Upper lobe of right lung (tissue), 1 donor: ENCODE results near the gene METTL25B. TPM values are rescaled to one million over a fixed set of nuclear protein-coding genes. Genes with fewer than 3 reads are reported as not detected.

Experiments used
- ATAC-seq: fragments of 200-7000 bp; cut with Tn5 transposase; one replicate; pipeline ENCODE4 v1.9.1; 2020; ENCODE audit warnings: mild to moderate bottlenecking, moderate library complexity
- DNase-seq: peaks from one replicate; pipeline ENCODE4 v3.0.0-alpha.2; 2020
- H3K27ac ChIP-seq: fragments of 200-600 bp; one replicate; pipeline ENCODE4 v1.8.0; 2022
- H3K27me3 ChIP-seq: fragments of 200-600 bp; one replicate; pipeline ENCODE4 v1.8.0; 2022; ENCODE audit warnings: mild to moderate bottlenecking
- H3K36me3 ChIP-seq: fragments of 200-600 bp; one replicate; pipeline ENCODE4 v1.8.0; 2022
- H3K4me1 ChIP-seq: fragments of 200-600 bp; one replicate; pipeline ENCODE4 v1.8.0; 2022
- H3K4me3 ChIP-seq: fragments of 200-600 bp; one replicate; pipeline ENCODE4 v1.8.0; 2022; ENCODE audit warnings: mild to moderate bottlenecking
- H3K9me3 ChIP-seq: fragments of 200-600 bp; one replicate; pipeline ENCODE4 v1.8.0; 2022
- intact Hi-C: fragments of 100-400 bp; cut with DNase I; formaldehyde crosslinking; loops from one replicate; pipeline ENCODE4 v1.11.0; 2022
- total RNA-seq: library from RNA; stranded (reverse); fragmentation: NEBNext Ultra II Directional; extraction: Animal tissue kit (Norgen Biotek cat#: 25700); gene quantifications from one replicate; pipeline ENCODE4 v1.2.1, GENCODE V29; 2021
- TF ChIP-seq, protein P1 (sequence below): fragments of 200-600 bp; IDR thresholded peaks from one replicate; pipeline ENCODE4 v1.8.0; 2022; ENCODE audit warnings: antibody characterized with exemption
- donor health status: DM: no; HTN: yes; CAD: no; lungs with severe emphysema.

The METTL25B gene
- total RNA-seq, 1 donor from 2014 or later = 42.4 TPM

DNA sequence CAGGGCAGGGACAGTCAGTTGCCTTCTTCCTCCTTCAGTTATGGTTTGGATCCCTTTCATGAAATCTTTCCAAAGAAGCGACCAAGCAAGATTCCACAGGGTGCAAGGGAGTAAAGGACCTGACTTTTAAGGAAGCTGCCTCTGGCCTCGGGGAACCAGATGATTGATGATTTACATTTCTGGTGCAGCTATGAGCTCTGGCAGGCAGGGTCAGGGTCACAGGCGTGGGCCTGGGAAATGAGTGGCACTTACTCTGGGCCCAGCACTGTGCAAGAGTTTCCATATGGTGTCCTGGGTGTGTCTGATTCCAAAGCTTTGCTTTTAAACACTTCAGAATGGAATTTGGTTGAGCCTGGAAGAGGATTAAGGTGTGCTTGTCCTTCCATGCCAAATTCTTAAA lies 15.6 kb upstream of the METTL25B start:
- TF ChIP-seq, protein P1, sequence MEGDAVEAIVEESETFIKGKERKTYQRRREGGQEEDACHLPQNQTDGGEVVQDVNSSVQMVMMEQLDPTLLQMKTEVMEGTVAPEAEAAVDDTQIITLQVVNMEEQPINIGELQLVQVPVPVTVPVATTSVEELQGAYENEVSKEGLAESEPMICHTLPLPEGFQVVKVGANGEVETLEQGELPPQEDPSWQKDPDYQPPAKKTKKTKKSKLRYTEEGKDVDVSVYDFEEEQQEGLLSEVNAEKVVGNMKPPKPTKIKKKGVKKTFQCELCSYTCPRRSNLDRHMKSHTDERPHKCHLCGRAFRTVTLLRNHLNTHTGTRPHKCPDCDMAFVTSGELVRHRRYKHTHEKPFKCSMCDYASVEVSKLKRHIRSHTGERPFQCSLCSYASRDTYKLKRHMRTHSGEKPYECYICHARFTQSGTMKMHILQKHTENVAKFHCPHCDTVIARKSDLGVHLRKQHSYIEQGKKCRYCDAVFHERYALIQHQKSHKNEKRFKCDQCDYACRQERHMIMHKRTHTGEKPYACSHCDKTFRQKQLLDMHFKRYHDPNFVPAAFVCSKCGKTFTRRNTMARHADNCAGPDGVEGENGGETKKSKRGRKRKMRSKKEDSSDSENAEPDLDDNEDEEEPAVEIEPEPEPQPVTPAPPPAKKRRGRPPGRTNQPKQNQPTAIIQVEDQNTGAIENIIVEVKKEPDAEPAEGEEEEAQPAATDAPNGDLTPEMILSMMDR = no peak
- Histone ChIP-seq H3K27ac (no peak overlapping the region), H3K9me3 (no peaks in the 10 kb centered on the region), H3K4me3 (no peak overlapping the region), H3K4me1 (peaks cover 3% of the 10 kb centered on the region), H3K27me3 (no peaks in the 10 kb centered on the region), H3K36me3 (no peaks in the 10 kb centered on the region)
- no peak for DNase-seq
- intact Hi-C loops = no loop called here
- no peak for ATAC-seq

DNA sequence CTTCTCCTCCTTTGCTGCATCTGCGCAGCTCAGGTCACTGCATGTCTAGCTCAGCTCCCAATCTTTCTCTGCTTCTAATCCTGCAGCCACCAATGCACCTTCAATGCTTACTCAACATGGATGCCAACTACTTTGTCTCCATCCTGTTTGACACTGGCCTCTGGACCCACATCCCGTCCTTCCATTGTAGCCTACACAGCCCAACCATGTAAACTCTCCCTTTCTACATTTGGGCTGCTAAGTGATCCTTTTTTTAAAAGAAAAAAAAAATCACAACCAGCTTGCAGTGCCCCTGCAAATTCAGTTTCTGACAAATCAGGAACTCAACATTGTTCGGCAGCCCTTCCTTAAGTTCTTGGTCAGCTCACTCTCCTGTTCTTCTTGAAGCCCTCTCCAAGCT lies 13.4 kb upstream of the METTL25B start:
- ATAC-seq = no peak
- TF ChIP-seq, protein P1 = no peak
- H3K27ac ChIP-seq = no peak overlapping the region
- no peaks in the 10 kb centered on the region for H3K27me3 ChIP-seq
- no peaks in the 10 kb centered on the region for H3K4me1 ChIP-seq
- no peaks in the 10 kb centered on the region for H3K9me3 ChIP-seq
- no peaks in the 10 kb centered on the region for H3K36me3 ChIP-seq
- no peak for DNase-seq
- intact Hi-C loops = no loop called here
- H3K4me3 ChIP-seq = no peak overlapping the region

DNA sequence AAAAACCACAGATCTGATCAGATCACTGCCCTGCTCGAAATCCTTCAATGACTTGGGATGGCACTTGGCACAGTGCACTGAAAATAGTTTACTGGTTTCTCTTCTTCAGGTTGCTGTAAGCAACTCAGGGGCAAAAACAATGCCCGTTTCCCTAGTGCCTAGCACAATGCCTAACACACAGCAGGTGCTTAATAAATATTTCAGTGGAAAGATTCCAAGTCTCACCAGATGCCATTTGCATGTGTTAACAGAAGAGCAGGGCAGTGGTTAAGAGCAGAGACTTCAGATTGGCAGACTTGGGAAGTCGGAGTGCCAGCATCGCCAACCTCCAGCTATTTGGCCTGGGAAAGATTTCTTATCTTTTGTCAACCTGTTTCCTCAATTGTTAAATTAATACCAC lies 10.9 kb upstream of the METTL25B start:
- H3K4me3 ChIP-seq = no peak overlapping the region
- H3K27ac ChIP-seq = no peak overlapping the region
- ATAC-seq (no peak), DNase-seq (no peak)
- TF ChIP-seq, protein P1 = no peak
- H3K9me3 ChIP-seq = no peaks in the 10 kb centered on the region
- intact Hi-C loops = no loop called here
- no peaks in the 10 kb centered on the region for H3K4me1 ChIP-seq
- H3K36me3 ChIP-seq = peaks cover 16% of the 10 kb centered on the region
- no peaks in the 10 kb centered on the region for H3K27me3 ChIP-seq

DNA sequence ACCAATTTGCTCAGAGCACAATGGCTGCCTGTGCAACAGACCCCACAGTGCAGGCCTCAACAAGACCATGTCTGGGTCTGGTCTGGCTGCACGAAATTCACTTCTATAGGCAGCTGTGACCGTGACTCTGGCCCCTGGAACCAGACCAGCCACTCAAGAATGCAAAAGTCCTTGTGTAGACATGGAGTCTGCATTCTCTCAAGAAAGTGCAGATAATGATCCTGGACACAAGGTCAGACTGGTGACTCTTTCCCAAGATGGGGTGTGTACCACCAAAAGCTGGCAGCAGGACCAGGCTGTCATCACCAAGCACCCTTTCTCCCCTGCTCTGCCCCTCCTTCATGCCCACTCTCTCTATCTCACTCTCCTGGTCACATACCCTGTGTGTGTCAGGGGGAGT lies 7.1 kb upstream of the METTL25B start:
- intact Hi-C loops = no loop called here
- peaks cover 47% of the 10 kb centered on the region for H3K36me3 ChIP-seq
- H3K27me3 ChIP-seq = no peaks in the 10 kb centered on the region
- H3K9me3 ChIP-seq = no peaks in the 10 kb centered on the region
- TF ChIP-seq, protein P1 = no peak
- ATAC-seq = no peak
- no peak overlapping the region for H3K27ac ChIP-seq
- peaks cover 16% of the 10 kb centered on the region for H3K4me1 ChIP-seq
- no peak for DNase-seq
- H3K4me3 ChIP-seq = no peak overlapping the region

DNA sequence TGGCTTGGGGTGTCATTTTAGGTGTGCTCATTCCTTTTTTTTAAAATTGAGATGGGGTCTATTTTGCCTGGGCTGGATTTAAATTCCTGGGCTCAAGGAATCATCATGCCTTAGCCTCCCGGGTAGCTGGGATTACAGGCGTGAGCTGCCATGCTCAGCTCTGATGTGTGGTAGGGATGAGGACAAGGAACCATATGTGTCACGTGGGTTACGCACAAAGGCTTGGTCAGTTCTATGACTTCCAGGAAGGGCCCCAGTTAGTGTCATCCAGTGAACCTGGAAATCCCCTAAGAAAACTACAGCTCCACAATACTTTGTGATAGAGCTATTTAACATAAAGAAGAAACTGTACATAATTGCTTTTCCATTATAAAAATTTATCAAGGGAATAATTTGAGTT lies 6.7 kb upstream of the METTL25B start:
- DNase-seq (no peak), ATAC-seq (no peak)
- no peaks in the 10 kb centered on the region for H3K27me3 ChIP-seq
- TF ChIP-seq, protein P1 = no peak
- peaks cover 47% of the 10 kb centered on the region for H3K36me3 ChIP-seq
- intact Hi-C loops = no loop called here
- no peak overlapping the region for H3K27ac ChIP-seq
- H3K4me3 ChIP-seq = no peak overlapping the region
- H3K4me1 ChIP-seq = peaks cover 20% of the 10 kb centered on the region
- no peaks in the 10 kb centered on the region for H3K9me3 ChIP-seq

DNA sequence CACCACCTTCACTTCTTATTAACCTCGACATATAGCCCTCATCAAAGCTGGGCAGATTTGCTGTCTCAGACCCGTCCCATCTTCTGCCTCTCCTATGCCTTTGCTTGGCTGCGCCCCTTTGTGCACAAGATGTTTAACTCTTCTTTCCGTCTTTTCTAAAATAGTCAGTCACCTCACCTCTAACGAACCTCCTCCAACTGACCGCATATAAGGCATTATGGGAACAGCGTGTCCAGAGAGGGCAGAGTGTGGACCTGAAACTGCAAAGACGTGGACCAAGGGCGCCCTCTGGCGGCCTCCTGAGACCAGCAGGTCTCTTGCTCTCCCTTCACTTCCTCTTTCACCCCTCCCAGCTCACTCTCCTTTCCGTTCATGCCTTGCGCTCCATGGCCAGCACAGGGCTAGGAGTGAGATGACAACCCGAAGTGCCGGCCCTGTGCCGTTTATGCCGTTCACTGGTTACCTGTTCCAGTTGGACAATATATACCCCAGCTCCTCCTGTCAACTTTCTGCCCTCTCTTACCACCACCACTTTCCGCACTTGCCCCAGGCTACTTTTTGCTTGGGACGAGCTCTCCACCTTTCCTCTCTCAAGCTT lies 2.5 kb upstream of the METTL25B start:
- no peak overlapping the region for H3K27ac ChIP-seq
- ATAC-seq (peak; percentile 85), DNase-seq (peak; percentile 93)
- peak overlapping the region; percentile 79 for H3K4me3 ChIP-seq
- TF ChIP-seq, protein P1 = peak; percentile 97
- H3K9me3 ChIP-seq = no peaks in the 10 kb centered on the region
- H3K36me3 ChIP-seq = peaks cover 44% of the 10 kb centered on the region
- intact Hi-C loops = loop anchor here (5.0 kb wide), 1 partner anchor 33 kb away; no protein-coding TSS in a partner anchor
- no peaks in the 10 kb centered on the region for H3K27me3 ChIP-seq
- H3K4me1 ChIP-seq = peaks cover 39% of the 10 kb centered on the region
